Activated naive CD4-positive, alpha-beta T cell treated with Interleukin-2 at 50 U/mL for 16 hours (primary cell): ENCODE results near the gene ZNG1B.
A peak's percentile ranks its signal among the peaks of the same experiment; 100 is the strongest.
"Not testable (repeated sequence)": the region's sequence is repeated elsewhere in the genome, so short reads cannot be mapped to it uniquely, and the experiment has no call there.

Experiments
- DNase-seq: peaks from one replicate; pipeline ENCODE4 v3.0.0-alpha.2; 2020

The ZNG1B gene

GRCh38 chr2:113437508-113438465 lies at the start of gene ZNG1B:
ZNG1B (plus strand) TSS chr2:113437691; CDS start chr2:113437869, 178 bp downstream.
- DNase-seq = peak; percentile 80

GRCh38 chr2:113390124-113390849 lies 47.2 kb upstream of the ZNG1B start:
- DNase-seq = peak; percentile 61

- DNase-seq = no peak
These were observed 46.4 kb upstream of the ZNG1B start for GRCh38 chr2:113391073-113391472.

- DNase-seq = no peak
These were observed 31.4 kb upstream of the ZNG1B start for GRCh38 chr2:113406114-113406513.

- DNase-seq = no peak
These were observed 29.9 kb upstream of the ZNG1B start for GRCh38 chr2:113407446-113408099.

- DNase-seq = not testable (repeated sequence)
These were observed 25.7 kb upstream of the ZNG1B start for GRCh38 chr2:113411725-113412352.

GRCh38 chr2:113412774-113413173 lies 24.7 kb upstream of the ZNG1B start:
- not testable (repeated sequence) for DNase-seq

GRCh38 chr2:113431773-113432172 lies 5.7 kb upstream of the ZNG1B start:
- not testable (repeated sequence) for DNase-seq

- DNase-seq = not testable (repeated sequence)
These were observed 4.0 kb upstream of the ZNG1B start for GRCh38 chr2:113433468-113433867.

GRCh38 chr2:113465770-113466169 lies 28.3 kb downstream of the ZNG1B start:
- DNase-seq = not testable (repeated sequence)

- DNase-seq = not testable (repeated sequence)
These were observed 39.3 kb downstream of the ZNG1B start for GRCh38 chr2:113476688-113477368.

GRCh38 chr2:113496527-113496926 lies 59.0 kb downstream of the ZNG1B start:
- DNase-seq = not testable (repeated sequence)

- DNase-seq = not testable (repeated sequence)
These were observed 60.9 kb downstream of the ZNG1B start, which contains the start of gene FOXD4L1 for GRCh38 chr2:113498365-113498764. FOXD4L1 (plus strand) TSS chr2:113498665; CDS start chr2:113499257, 592 bp downstream.

GRCh38 chr2:113499019-113499885 lies 61.8 kb downstream of the ZNG1B start:
- not testable (repeated sequence) for DNase-seq

GRCh38 chr2:113499886-113500722 lies 62.6 kb downstream of the ZNG1B start:
- not testable (repeated sequence) for DNase-seq

GRCh38 chr2:113500723-113501038 lies 63.2 kb downstream of the ZNG1B start:
- DNase-seq = not testable (repeated sequence)

GRCh38 chr2:113502216-113503093 lies 65.0 kb downstream of the ZNG1B start:
- DNase-seq = not testable (repeated sequence)

- peak; percentile 29 for DNase-seq
These were observed 65.9 kb downstream of the ZNG1B start for GRCh38 chr2:113503094-113504042.
